Astrocyte (in vitro differentiated cells and primary cell): Measurements from ENCODE around the gene DIAPH1.

ENCODE experiments used
- EZH2 ChIP-seq: IDR thresholded peaks from 2 replicates; pipeline ENCODE4 v1.6.1; 2012; ENCODE audit warnings: mild to moderate bottlenecking, low read length, inconsistent platforms; ENCODE audit not compliant: insufficient read depth
- TF ChIP-seq, protein P1 (sequence below): IDR thresholded peaks from 2 replicates; pipeline ENCODE4 v1.5.1; 2011; ENCODE audit warnings: low read depth, mild to moderate bottlenecking, inconsistent platforms, low read length, moderate library complexity; ENCODE audit not compliant: insufficient read depth

- TF ChIP-seq, protein P1, sequence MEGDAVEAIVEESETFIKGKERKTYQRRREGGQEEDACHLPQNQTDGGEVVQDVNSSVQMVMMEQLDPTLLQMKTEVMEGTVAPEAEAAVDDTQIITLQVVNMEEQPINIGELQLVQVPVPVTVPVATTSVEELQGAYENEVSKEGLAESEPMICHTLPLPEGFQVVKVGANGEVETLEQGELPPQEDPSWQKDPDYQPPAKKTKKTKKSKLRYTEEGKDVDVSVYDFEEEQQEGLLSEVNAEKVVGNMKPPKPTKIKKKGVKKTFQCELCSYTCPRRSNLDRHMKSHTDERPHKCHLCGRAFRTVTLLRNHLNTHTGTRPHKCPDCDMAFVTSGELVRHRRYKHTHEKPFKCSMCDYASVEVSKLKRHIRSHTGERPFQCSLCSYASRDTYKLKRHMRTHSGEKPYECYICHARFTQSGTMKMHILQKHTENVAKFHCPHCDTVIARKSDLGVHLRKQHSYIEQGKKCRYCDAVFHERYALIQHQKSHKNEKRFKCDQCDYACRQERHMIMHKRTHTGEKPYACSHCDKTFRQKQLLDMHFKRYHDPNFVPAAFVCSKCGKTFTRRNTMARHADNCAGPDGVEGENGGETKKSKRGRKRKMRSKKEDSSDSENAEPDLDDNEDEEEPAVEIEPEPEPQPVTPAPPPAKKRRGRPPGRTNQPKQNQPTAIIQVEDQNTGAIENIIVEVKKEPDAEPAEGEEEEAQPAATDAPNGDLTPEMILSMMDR: no peak
- TF ChIP-seq EZH2: no peak
Observed at GRCh38 chr5:141650851-141651727, 32.3 kb upstream of the DIAPH1 start, which contains the start of gene FCHSD1.
